Measurements from ENCODE around the gene SPTBN5. TPM values are rescaled to one million over a fixed set of nuclear protein-coding genes. Genes with fewer than 3 reads are reported as not detected.

The SPTBN5 gene
- total RNA-seq, 1 experiment from 2014 or later: 2.5 TPM

DNA sequence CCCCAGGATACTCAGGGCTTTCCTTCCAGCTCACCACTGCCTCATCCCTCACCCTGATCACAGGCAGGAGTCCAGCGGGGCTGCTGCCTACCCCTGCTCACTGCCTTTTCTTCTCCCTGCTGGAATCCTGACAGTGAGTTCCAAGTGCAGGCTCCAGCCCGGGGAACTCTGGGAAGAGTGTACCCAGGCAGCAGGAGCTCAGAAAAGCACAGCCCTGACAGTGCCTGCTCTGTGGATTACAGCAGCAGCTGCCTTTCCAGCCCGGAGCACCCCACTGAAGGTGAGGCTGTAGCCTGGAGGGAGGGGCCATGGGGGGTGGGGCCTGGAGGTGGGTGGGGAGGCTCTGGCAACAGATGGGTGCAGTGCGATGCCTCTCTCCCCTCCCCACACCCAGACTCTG, 72.0 kb downstream of the SPTBN5 start:
- Histone ChIP-seq H3K27me3 (replicated peaks; ENCODE audit: control insufficient read depth, insufficient read depth, low read length) (no peaks in the 10 kb centered on the region), H3K36me3 (ENCODE audit: control insufficient read depth, insufficient read depth, low read length) (no peaks in the 10 kb centered on the region; the same call in none of the 2 replicates), H3K9me3 (no peaks in the 10 kb centered on the region), H3K4me3 (ENCODE audit: low read depth, low read length) (no peak overlapping the region), H3K4me1 (no peaks in the 10 kb centered on the region)
- no peak overlapping the region for H3K27ac Mint-ChIP-seq (ENCODE audit: unreplicated experiment)
- no peak for DNase-seq
- no peaks in the 10 kb centered on the region for H3K9me3 Mint-ChIP-seq (ENCODE audit: unreplicated experiment)
- peaks cover 15% of the 10 kb centered on the region for H3K36me3 Mint-ChIP-seq (ENCODE audit: insufficient read depth, unreplicated experiment)
- H3K4me3 Mint-ChIP-seq (ENCODE audit: unreplicated experiment): no peak overlapping the region
- ChIA-PET POLR2A (no interaction called here), CTCF (interaction anchor here (0.6 kb wide), 1 partner anchor 120 kb away, joined by 3 read pairs; no protein-coding TSS in a partner anchor)
- H3K27me3 Mint-ChIP-seq (ENCODE audit: insufficient read depth, unreplicated experiment): no peaks in the 10 kb centered on the region
- intact Hi-C loops (cut with micrococcal nuclease; ENCODE audit: unreplicated experiment): no loop called here
- TF ChIP-seq, protein P1, sequence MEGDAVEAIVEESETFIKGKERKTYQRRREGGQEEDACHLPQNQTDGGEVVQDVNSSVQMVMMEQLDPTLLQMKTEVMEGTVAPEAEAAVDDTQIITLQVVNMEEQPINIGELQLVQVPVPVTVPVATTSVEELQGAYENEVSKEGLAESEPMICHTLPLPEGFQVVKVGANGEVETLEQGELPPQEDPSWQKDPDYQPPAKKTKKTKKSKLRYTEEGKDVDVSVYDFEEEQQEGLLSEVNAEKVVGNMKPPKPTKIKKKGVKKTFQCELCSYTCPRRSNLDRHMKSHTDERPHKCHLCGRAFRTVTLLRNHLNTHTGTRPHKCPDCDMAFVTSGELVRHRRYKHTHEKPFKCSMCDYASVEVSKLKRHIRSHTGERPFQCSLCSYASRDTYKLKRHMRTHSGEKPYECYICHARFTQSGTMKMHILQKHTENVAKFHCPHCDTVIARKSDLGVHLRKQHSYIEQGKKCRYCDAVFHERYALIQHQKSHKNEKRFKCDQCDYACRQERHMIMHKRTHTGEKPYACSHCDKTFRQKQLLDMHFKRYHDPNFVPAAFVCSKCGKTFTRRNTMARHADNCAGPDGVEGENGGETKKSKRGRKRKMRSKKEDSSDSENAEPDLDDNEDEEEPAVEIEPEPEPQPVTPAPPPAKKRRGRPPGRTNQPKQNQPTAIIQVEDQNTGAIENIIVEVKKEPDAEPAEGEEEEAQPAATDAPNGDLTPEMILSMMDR (IDR thresholded peaks at IDR 0.05; ENCODE audit: insufficient read depth in 1 of 2, low read depth in 1 of 2, low read length in 1 of 2, severe bottlenecking in 1 of 2, unreplicated experiment in 1 of 2): no peak
- BruUV-seq (replicated peaks): no TSS peak
- no peaks in the 10 kb centered on the region for H3K4me1 Mint-ChIP-seq (ENCODE audit: low read depth, unreplicated experiment)

DNA sequence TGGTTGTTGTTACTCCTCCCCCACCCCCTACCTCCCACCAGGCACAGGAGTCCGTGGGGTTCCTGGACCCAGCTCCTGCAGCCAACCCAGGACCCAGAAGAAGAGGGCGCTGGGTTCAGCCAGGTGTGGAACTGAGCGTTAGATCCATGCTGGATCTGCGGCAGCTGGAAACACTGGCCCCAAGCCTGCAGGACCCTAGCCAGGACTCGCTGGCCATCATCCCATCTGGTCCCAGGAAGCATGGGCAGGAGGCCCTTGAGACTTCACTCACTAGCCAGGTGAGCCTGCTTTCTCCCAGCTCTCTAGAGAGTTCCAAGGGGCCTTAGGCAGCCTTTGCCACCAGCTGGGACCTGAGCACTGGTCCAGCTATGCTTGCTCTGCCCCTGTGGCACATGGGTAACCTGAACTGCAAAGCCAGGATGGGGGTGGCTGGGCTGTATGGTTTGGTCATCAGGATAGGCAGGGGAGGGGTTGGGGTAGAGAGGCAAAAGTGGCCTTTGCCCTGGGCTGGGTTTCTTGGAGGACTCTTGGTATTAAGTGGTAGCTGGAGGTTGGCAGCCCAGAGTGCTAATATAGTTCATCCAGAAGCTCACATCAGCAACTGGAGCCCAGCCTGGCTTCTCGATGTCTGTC, 72.9 kb downstream of the SPTBN5 start:
- H3K27ac Mint-ChIP-seq (ENCODE audit: unreplicated experiment): no peak overlapping the region
- intact Hi-C loops (cut with micrococcal nuclease; ENCODE audit: unreplicated experiment): no loop called here

DNA sequence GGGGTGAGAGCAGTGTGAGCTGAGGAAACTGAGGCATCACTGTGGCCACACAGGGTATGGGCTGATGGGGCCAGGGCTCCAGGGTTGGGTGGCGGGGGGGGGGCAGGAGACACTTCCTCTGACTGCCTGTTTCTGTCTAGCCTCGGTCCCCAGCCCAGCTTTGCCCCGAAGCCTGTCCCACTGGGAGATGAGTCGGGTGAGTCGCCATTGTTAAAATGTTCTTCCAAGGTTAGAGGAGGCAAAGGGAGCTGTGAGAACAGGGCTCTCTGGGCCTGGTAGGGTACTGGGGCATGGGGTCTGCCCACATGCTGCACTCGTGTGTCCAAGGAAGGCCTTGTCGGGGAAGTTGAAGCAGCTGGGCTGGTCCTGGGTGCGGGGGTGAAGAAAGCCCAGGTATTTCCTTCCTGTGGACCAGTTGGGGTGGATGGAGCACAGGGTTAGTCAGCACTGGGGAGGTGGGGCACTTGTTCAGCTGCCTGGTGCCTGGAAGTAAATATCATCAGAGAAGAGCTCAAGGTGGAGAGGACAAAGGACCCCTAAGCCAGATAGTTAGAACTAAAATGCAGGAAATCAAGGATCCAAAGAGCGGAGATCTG, 74.3 kb downstream of the SPTBN5 start:
- H3K27me3 ChIP-seq (replicated peaks; ENCODE audit: control insufficient read depth, insufficient read depth, low read length): no peaks in the 10 kb centered on the region
- intact Hi-C loops (cut with micrococcal nuclease; ENCODE audit: unreplicated experiment): no loop called here
- H3K36me3 Mint-ChIP-seq (ENCODE audit: insufficient read depth, unreplicated experiment): peaks cover 15% of the 10 kb centered on the region
- H3K4me1 ChIP-seq: no peaks in the 10 kb centered on the region
- H3K27ac Mint-ChIP-seq (ENCODE audit: unreplicated experiment): no peak overlapping the region
- no TSS peak for BruUV-seq (replicated peaks)
- ChIA-PET CTCF (interaction anchor here (0.7 kb wide), 2 partner anchors 190 to 588 kb away, joined by 3 to 5 read pairs; no protein-coding TSS in a partner anchor), POLR2A (no interaction called here)
- H3K4me3 ChIP-seq (ENCODE audit: low read depth, low read length): no peak overlapping the region
- TF ChIP-seq, protein P1 (IDR thresholded peaks at IDR 0.05; ENCODE audit: insufficient read depth in 1 of 2, low read depth in 1 of 2, low read length in 1 of 2, severe bottlenecking in 1 of 2, unreplicated experiment in 1 of 2): no peak
- no peaks in the 10 kb centered on the region for H3K4me1 Mint-ChIP-seq (ENCODE audit: low read depth, unreplicated experiment)
- no peaks in the 10 kb centered on the region for H3K27me3 Mint-ChIP-seq (ENCODE audit: insufficient read depth, unreplicated experiment)
- no peaks in the 10 kb centered on the region for H3K9me3 Mint-ChIP-seq (ENCODE audit: unreplicated experiment)
- H3K9me3 ChIP-seq: no peaks in the 10 kb centered on the region
- no peak for DNase-seq
- H3K4me3 Mint-ChIP-seq (ENCODE audit: unreplicated experiment): no peak overlapping the region
- H3K36me3 ChIP-seq (ENCODE audit: control insufficient read depth, insufficient read depth, low read length): no peaks in the 10 kb centered on the region; the same call in none of the 2 replicates

More for the DNA sequence above, 72.9 kb downstream of the SPTBN5 start:
- H3K4me1 ChIP-seq: no peaks in the 10 kb centered on the region
- no peaks in the 10 kb centered on the region for H3K27me3 ChIP-seq (replicated peaks; ENCODE audit: control insufficient read depth, insufficient read depth, low read length)
- no peaks in the 10 kb centered on the region for H3K27me3 Mint-ChIP-seq (ENCODE audit: insufficient read depth, unreplicated experiment)
- TF ChIP-seq, protein P1 (IDR thresholded peaks at IDR 0.05; ENCODE audit: insufficient read depth in 1 of 2, low read depth in 1 of 2, low read length in 1 of 2, severe bottlenecking in 1 of 2, unreplicated experiment in 1 of 2): no peak
- no TSS peak for BruUV-seq (replicated peaks)
- H3K9me3 Mint-ChIP-seq (ENCODE audit: unreplicated experiment): no peaks in the 10 kb centered on the region
- DNase-seq: no peak
- H3K36me3 ChIP-seq (ENCODE audit: control insufficient read depth, insufficient read depth, low read length): no peaks in the 10 kb centered on the region; the same call in none of the 2 replicates
- peaks cover 15% of the 10 kb centered on the region for H3K36me3 Mint-ChIP-seq (ENCODE audit: insufficient read depth, unreplicated experiment)
- no peak overlapping the region for H3K4me3 Mint-ChIP-seq (ENCODE audit: unreplicated experiment)
- POLR2A ChIA-PET: no interaction called here
- CTCF ChIA-PET: no interaction called here
- no peak overlapping the region for H3K4me3 ChIP-seq (ENCODE audit: low read depth, low read length)
- H3K9me3 ChIP-seq: no peaks in the 10 kb centered on the region
- H3K4me1 Mint-ChIP-seq (ENCODE audit: low read depth, unreplicated experiment): no peaks in the 10 kb centered on the region

Measured in Caco-2 (cell line).